ENCODE results near the gene SLC22A4. TPM values are rescaled to one million over a fixed set of nuclear protein-coding genes. Genes with fewer than 3 reads are reported as not detected.

SLC22A4 gene
- total RNA-seq, 4 donors from 2014 or later: 0.25 to 1.1 (median 0.61) TPM

GRCh38 chr5:132383984-132384383, 89.8 kb downstream of the SLC22A4 start:
- peaks cover 18 to 40% (median 34%) of the 10 kb centered on the region in 3 donors for H3K4me1 ChIP-seq
- WGBS, 2 donors (ENCODE audit: low coverage in 1 of 2): 79 to 81% methylated on average over 5 of the region's 5 CpGs
- no peaks in the 10 kb centered on the region for H3K9me3 ChIP-seq
- H3K27me3 ChIP-seq: no peaks in the 10 kb centered on the region
- H3K27ac ChIP-seq: no peak overlapping the region
- H3K4me3 ChIP-seq: no peak overlapping the region
- H3K36me3 ChIP-seq: peaks cover 0 to 50% of the 10 kb centered on the region in 2 donors
- no peak for ATAC-seq
- TF ChIP-seq CTCF (IDR thresholded peaks at IDR 0.05) (no peak), EP300 (IDR thresholded peaks at IDR 0.05) (no peak), POLR2A (IDR thresholded peaks at IDR 0.05) (no peak), POLR2AphosphoS5 (IDR thresholded peaks at IDR 0.05) (no peak)

- peaks cover 21 to 46% (median 40%) of the 10 kb centered on the region in 3 donors for H3K4me1 ChIP-seq
- H3K9me3 ChIP-seq: no peaks in the 10 kb centered on the region
- TF ChIP-seq POLR2A (IDR thresholded peaks at IDR 0.05) (no peak), EP300 (IDR thresholded peaks at IDR 0.05) (no peak), POLR2AphosphoS5 (IDR thresholded peaks at IDR 0.05) (no peak), CTCF (IDR thresholded peaks at IDR 0.05) (no peak)
- no peak overlapping the region for H3K4me3 ChIP-seq
- H3K36me3 ChIP-seq: peaks cover 0 to 44% of the 10 kb centered on the region in 2 donors
- no peak for ATAC-seq
- 87 to 92% methylated on average over 3 to 4 of the region's 4 CpGs for WGBS, 2 donors (ENCODE audit: low coverage in 1 of 2)
- no peak overlapping the region for H3K27ac ChIP-seq
- no peaks in the 10 kb centered on the region for H3K27me3 ChIP-seq
These were observed 90.4 kb downstream of the SLC22A4 start for GRCh38 chr5:132384506-132385050.

- no peaks in the 10 kb centered on the region for H3K9me3 ChIP-seq
- H3K27ac ChIP-seq: peak overlapping the region in 3 of 4 donors; percentile 48 to 94 (median 92)
- WGBS, 2 donors (ENCODE audit: low coverage in 1 of 2): 31 to 32% methylated on average over 5 to 8 of the region's 9 CpGs
- no peak for ATAC-seq
- no peak overlapping the region for H3K4me3 ChIP-seq
- peak; percentile 68 to 81 (median 76) for TF ChIP-seq CTCF (IDR thresholded peaks at IDR 0.05)
- no peak for TF ChIP-seq POLR2AphosphoS5 (IDR thresholded peaks at IDR 0.05)
- no peak for TF ChIP-seq POLR2A (IDR thresholded peaks at IDR 0.05)
- no peak for TF ChIP-seq EP300 (IDR thresholded peaks at IDR 0.05)
- H3K27me3 ChIP-seq: no peaks in the 10 kb centered on the region
- peaks cover 23 to 56% (median 48%) of the 10 kb centered on the region in 3 donors for H3K4me1 ChIP-seq
- peaks cover 0 to 34% of the 10 kb centered on the region in 2 donors for H3K36me3 ChIP-seq
These were observed 91.3 kb downstream of the SLC22A4 start for GRCh38 chr5:132385326-132386105.

- WGBS, 2 donors (ENCODE audit: low coverage in 1 of 2): 10 to 24% methylated on average over 4 of the region's 10 CpGs
- Histone ChIP-seq H3K4me1 (peaks cover 23 to 64% (median 48%) of the 10 kb centered on the region in 3 donors), H3K27me3 (no peaks in the 10 kb centered on the region), H3K9me3 (no peaks in the 10 kb centered on the region), H3K27ac (peak overlapping the region; percentile 92 to 99 (median 94)), H3K36me3 (peaks cover 0 to 32% of the 10 kb centered on the region in 2 donors), H3K4me3 (no peak overlapping the region)
- TF ChIP-seq POLR2A (IDR thresholded peaks at IDR 0.05) (no peak), EP300 (IDR thresholded peaks at IDR 0.05) (no peak), POLR2AphosphoS5 (IDR thresholded peaks at IDR 0.05) (no peak), CTCF (IDR thresholded peaks at IDR 0.05) (peak; percentile 74 to 92 (median 89))
- peak; percentile 61 for ATAC-seq
These were observed 92.6 kb downstream of the SLC22A4 start for GRCh38 chr5:132386644-132387286.
